ENCODE data around the gene XIRP1.

- TF ChIP-seq CTCF (IDR thresholded peaks at IDR 0.05; ENCODE audit: low read length) (no peak), EZH2phosphoT487 (IDR thresholded peaks at IDR 0.05; ENCODE audit: low read length) (no peak)
These were observed 50.3 kb downstream of the XIRP1 start for GRCh38 chr3:39142067-39142466.

Measured in MM.1S (cell line).